ENCODE measurements around the gene FAIM2.

GRCh38 chr12:49911213-49911605 is 7.5 kb upstream of the FAIM2 start:
- TF ChIP-seq POLR2A (IDR thresholded peaks at IDR 0.05) = no peak
- TF ChIP-seq, protein P1, sequence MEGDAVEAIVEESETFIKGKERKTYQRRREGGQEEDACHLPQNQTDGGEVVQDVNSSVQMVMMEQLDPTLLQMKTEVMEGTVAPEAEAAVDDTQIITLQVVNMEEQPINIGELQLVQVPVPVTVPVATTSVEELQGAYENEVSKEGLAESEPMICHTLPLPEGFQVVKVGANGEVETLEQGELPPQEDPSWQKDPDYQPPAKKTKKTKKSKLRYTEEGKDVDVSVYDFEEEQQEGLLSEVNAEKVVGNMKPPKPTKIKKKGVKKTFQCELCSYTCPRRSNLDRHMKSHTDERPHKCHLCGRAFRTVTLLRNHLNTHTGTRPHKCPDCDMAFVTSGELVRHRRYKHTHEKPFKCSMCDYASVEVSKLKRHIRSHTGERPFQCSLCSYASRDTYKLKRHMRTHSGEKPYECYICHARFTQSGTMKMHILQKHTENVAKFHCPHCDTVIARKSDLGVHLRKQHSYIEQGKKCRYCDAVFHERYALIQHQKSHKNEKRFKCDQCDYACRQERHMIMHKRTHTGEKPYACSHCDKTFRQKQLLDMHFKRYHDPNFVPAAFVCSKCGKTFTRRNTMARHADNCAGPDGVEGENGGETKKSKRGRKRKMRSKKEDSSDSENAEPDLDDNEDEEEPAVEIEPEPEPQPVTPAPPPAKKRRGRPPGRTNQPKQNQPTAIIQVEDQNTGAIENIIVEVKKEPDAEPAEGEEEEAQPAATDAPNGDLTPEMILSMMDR (IDR thresholded peaks at IDR 0.05 in 4 of 5, conservative IDR thresholded peaks at IDR 0.05 in 1 of 5) = no peak
